PC-9 (cell line): ENCODE measurements around the gene ERC1.

Source experiments
- CTCF ChIP-seq: fragments of 200-600 bp; sonication (generic); conservative IDR thresholded peaks from 2 replicates; pipeline ENCODE4 v1.6.1; 2017; ENCODE audit warnings: mixed run types, antibody characterized with exemption, mild to moderate bottlenecking, moderate library complexity
- EZH2 ChIP-seq: fragments of 200-600 bp; sonication (generic); IDR thresholded peaks from 2 replicates; pipeline ENCODE4 v1.8.0; 2017; ENCODE audit warnings: antibody characterized with exemption, low read depth

DNA sequence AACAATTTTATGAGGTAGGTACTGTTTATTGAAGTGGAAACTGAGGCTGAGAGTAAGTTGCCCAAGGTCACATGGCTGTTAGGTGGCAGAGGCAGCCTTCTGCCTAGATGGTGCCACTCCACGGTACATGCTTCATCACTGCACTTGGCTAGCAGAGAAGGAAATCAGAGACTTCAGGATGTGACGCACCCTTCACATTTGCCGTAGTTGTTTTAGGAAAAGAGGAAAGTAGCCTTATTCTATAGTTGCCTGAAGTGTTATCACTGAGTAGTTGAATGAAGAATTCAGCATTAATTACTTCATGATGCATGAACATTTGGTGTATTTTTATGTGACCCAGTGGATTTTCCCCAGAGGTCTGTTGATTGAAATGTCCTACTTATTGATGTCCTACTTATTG is 55.7 kb downstream of the ERC1 start:
- TF ChIP-seq CTCF = no peak
- no peak for TF ChIP-seq EZH2
